NCI-H748 treated with DMSO at 0.1 percent for 48 hours (cell line): ENCODE measurements around the gene NFATC1.

Experiments
- DNase-seq: peaks from one replicate; lab custom pipeline; 2025; lab: John Stamatoyannopoulos, UW

The NFATC1 gene

GRCh38 chr18:79405019-79405780 lies 9.5 kb downstream of the NFATC1 start:
- peak; percentile 40 for DNase-seq

GRCh38 chr18:79405781-79406575 lies 10.2 kb downstream of the NFATC1 start:
- no peak for DNase-seq

- no peak for DNase-seq
Observed at GRCh38 chr18:79406708-79407107, 11.0 kb downstream of the NFATC1 start.

- DNase-seq = no peak
Observed at GRCh38 chr18:79409313-79409712, 13.6 kb downstream of the NFATC1 start.

GRCh38 chr18:79410171-79410641 lies 14.5 kb downstream of the NFATC1 start:
- no peak for DNase-seq

- no peak for DNase-seq
Observed at GRCh38 chr18:79410731-79411613, 15.2 kb downstream of the NFATC1 start.

GRCh38 chr18:79411614-79412526 lies 16.1 kb downstream of the NFATC1 start:
- DNase-seq = no peak

GRCh38 chr18:79413025-79413424 lies 17.3 kb downstream of the NFATC1 start:
- DNase-seq = no peak

GRCh38 chr18:79413426-79413825 lies 17.7 kb downstream of the NFATC1 start:
- DNase-seq = no peak

- DNase-seq = no peak
Observed at GRCh38 chr18:79413901-79414300, 18.2 kb downstream of the NFATC1 start.

GRCh38 chr18:79416022-79416676 lies 20.4 kb downstream of the NFATC1 start:
- DNase-seq = no peak

GRCh38 chr18:79416677-79417052 lies 20.9 kb downstream of the NFATC1 start:
- DNase-seq = no peak

- DNase-seq = no peak
Observed at GRCh38 chr18:79418236-79418635, 22.5 kb downstream of the NFATC1 start.

GRCh38 chr18:79418642-79419041 lies 22.9 kb downstream of the NFATC1 start:
- no peak for DNase-seq

GRCh38 chr18:79420033-79420745 lies 24.5 kb downstream of the NFATC1 start:
- DNase-seq = no peak

GRCh38 chr18:79421275-79421857 lies 25.6 kb downstream of the NFATC1 start:
- DNase-seq = no peak

- no peak for DNase-seq
Observed at GRCh38 chr18:79422022-79422782, 26.5 kb downstream of the NFATC1 start.

GRCh38 chr18:79422783-79423165 lies 27.0 kb downstream of the NFATC1 start:
- DNase-seq = no peak
